NOMO-1 treated with DMSO at 0.1 percent for 48 hours (cell line): ENCODE data around the gene ZNF497.
"Not testable (repeated sequence)": the region's sequence is repeated elsewhere in the genome, so short reads cannot be mapped to it uniquely, and the experiment has no call there.

Experiments
- DNase-seq: peaks from one replicate; lab custom pipeline; 2025; ENCODE audit not compliant: unreplicated experiment; lab: John Stamatoyannopoulos, UW

The ZNF497 gene

DNA sequence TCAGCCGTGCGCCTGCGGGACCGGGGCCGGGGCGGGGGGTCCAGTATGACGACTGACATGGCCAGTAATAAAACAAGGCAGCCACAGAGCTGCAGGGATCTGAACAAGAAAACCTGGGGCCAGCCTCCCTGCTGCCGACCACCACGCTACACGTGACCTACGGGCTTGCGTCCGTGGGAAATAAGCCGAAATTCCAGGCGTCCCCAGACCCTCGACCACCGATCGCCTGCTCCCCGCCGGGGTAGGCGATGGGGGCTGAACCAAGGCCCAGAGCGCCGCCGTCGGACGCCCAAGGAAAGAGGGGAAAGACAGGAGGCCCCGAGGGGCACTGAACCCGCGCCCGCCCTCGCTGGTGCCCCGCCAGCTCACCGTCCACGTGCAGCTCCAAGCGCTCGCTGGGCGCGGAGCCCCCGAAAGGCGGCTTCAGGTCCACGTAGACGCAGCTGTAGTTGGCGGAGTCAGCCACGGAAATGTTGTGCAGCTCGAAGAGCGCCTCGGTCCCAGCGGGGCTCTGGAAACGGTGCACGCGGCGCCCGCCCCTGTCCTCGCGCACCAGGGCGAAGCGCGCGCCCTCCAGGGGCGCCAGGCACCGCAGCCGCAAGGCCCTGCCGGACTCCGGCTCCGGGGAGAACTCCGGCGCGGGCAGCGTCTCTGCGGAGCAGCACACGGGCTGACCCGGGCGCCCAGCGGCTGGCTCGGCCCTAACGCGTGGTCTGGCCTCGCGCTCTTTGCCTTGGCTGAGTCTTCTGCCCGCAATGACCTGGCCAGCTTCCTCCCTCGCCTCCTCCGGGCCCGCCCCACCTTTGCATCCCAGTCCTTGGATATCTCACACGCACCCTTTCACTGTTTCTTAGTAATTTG, 12.3 kb downstream of the ZNF497 start:
- no peak for DNase-seq

- no peak for DNase-seq
Observed at GRCh38 chr19:58349590-58349989, 13.0 kb downstream of the ZNF497 start.

- not testable (repeated sequence) for DNase-seq
Observed at GRCh38 chr19:58348080-58348479, 14.5 kb downstream of the ZNF497 start.

- peak; percentile 83 for DNase-seq
Observed at GRCh38 chr19:58346961-58347929, 15.3 kb downstream of the ZNF497 start.

GRCh38 chr19:58345558-58345957, 17.0 kb downstream of the ZNF497 start:
- DNase-seq = no peak

- DNase-seq = no peak
Observed at GRCh38 chr19:58338825-58339558, 23.6 kb downstream of the ZNF497 start.

- DNase-seq = no peak
Observed at GRCh38 chr19:58338336-58338735, 24.2 kb downstream of the ZNF497 start.

- DNase-seq = no peak
Observed at GRCh38 chr19:58336820-58337219, 25.7 kb downstream of the ZNF497 start.

DNA sequence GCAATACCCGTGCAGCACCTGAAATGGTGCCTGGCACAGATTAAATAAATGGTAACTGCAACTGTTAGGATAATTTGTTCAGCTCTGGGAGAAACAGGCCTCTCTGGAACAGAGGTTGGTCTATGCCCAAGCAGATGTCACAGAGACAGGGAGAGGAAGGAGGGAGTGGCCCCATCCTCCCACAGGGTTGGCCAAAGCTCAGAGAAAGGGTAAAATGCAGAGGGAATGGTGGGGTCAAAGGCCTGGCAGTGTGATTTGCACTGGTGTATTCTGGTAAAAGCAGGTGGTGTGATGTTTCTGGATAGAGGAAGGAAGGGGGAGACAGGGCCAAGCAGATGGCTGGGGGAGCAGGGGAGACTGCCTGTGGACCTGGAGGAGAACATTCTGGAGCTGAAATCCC, 26.3 kb downstream of the ZNF497 start:
- DNase-seq = no peak

- no peak for DNase-seq
Observed at GRCh38 chr19:58335630-58336029, 26.9 kb downstream of the ZNF497 start.

DNA sequence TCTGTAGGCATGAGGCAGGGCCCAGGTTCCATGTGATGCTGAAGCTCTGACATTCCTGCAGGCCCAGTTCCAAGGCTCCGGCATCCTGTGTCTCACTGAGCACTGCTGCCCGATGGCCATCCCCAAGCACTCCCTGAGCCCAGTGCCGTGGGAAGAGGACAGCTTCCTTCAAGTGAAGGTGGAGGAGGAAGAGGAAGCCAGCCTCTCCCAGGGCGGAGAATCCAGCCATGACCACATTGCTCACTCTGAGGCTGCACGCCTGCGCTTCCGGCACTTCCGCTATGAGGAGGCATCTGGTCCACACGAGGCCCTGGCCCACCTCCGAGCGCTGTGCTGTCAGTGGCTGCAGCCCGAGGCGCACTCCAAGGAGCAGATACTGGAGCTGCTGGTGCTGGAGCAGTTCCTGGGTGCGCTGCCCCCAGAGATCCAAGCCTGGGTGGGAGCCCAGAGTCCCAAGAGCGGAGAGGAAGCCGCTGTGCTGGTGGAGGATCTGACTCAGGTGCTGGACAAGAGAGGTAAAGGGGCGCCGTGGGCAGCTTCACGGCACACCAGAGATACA, 27.8 kb downstream of the ZNF497 start:
- DNase-seq = no peak

- DNase-seq = no peak
Observed at GRCh38 chr19:58332697-58333096, 29.9 kb downstream of the ZNF497 start.

DNA sequence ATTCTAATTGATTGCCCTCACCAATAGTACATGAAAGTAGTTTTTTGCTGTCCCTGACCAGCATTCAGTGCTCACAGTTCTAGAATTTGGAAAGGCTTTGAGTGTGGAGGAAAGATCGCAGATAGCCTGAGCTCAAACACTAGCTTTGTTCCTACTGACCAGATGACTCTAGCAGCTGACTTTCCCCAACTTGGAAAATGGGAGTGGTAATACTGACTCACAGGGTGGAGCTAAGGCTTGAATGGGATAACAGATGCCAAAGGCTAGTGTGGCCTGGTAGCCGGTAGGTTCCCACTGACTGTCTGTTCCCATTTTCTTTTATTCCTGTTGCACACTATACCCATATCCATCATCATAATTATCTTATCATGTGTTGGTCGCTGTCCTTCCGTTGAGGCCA, 32.1 kb downstream of the ZNF497 start:
- DNase-seq = no peak

- peak; percentile 35 for DNase-seq
Observed at GRCh38 chr19:58328999-58329398, 33.6 kb downstream of the ZNF497 start.

DNA sequence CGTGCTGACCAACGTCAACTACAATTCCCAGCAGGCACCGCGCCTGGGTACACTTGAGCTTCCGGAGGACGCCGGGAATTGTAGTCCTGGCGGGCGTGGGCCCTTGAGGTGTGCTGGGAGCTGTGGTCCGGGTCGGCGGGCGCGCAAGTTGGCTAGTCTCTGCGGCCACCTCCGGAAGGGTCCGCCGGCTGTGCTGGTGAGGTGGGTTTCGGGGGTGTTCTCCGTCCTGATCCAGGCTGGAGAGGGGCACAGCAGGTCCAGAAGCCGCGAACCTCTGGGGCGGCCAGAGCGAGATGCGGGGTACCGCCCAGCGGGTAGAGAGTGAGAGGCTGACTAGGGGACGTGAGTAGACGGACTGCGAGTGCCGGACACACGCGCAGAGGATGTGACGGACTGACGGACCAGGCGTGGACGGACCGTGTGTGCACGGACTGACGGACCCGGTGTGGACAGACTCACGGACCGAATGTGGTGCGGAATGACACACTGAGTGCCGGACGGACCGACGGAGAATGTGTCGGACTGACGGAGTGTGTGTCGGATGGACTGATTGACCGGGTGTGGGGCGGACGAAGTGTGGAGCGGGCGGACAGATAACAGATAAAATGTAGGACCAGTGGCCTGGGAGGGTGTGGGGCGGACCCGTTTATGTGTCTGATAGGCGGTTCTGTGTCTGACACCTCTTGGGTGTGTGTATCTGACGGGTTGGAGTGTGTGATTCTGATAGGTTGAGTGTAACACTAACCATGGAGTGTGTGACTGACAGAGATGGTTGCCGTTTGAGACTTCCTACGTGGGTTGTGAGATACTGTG, 35.4 kb downstream of the ZNF497 start, which contains the start of gene ZSCAN22:
Gene ZSCAN22 (plus strand): TSS at position 81 of the 813 bp plus-strand sequence. CDS start 7,809 bp downstream, outside the sequence.
- peak; percentile 89 for DNase-seq

GRCh38 chr19:58326501-58326913, 36.0 kb downstream of the ZNF497 start:
- no peak for DNase-seq

DNA sequence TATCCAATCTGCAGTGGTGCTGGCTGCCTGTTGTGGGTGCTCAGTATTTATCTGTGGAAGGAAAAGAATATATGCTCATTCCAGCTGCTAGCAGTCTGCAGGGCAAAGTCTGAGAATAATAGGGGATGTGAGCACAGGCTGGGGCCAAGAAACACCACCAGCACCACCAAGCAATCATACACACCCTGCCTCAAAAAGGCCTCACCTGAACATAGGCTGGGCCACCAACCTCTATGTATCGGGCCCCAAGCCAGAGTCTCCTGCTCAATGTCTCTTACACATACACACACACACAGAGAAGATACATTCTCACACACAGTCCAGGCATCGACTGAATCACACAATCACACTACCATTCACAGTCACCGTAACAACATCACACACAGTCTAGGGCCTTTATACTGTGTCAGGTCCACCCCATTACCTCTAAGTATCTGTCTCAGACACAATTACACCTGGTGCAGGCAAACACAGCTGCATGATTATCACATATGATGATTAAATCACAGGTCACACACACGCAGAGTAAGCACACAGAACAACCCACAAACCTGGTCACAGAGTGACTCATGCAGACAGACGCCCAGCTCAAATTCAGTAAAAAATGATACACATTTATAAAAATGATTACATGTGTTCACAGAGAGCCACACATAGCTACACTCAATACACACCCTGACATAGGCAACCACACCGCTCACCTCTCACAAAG, 37.1 kb downstream of the ZNF497 start:
- DNase-seq = no peak

DNA sequence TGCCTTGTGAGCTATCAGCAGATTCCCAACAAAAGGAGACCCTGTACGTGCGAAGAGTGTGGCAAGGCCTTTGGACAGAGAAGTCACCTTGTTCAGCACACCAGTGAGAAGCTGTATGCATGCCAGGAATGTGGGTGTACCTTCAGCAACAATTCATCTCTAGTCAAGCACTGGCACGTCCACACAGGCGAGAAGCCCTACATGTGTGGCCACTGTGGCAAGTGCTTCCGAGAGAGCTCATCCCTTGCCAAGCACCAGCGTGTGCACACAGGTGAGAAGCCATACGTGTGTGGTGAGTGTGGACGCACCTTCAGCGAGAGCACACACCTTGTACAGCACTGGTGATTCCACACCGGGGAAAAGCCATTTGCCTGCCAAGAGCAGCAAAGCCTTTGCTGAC, 43.3 kb downstream of the ZNF497 start:
- no peak for DNase-seq

DNA sequence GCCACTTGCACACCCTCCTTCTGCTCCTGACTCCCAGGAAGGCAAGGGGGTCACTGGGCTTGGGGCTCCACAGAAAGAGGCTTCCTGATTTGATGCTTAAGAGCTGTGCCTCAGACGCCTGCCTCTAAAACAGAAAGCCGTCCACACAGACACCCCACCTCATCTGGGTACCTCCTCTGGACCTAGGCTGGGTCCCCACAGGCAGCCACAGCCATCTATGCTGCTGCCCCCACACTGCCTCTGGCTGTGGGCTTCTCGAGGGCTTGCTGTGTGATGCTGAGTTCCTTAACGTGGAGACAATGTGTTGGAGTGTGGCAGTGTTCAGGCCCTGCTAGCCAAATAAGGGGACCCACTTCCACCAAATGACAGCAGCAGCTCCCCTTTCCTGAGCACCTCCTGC, 44.3 kb downstream of the ZNF497 start:
- no peak for DNase-seq
